Keratinocyte (primary cell): Measurements from ENCODE around the gene ADGRL3. TPM values are rescaled to one million over a fixed set of nuclear protein-coding genes. Genes with fewer than 3 reads are reported as not detected.

ENCODE experiments used
- DNase-seq: peaks from one replicate; pipeline ENCODE4 v3.0.0-alpha.2; 2011; ENCODE audit warnings: low read depth, missing footprints, low spot score
- FAIRE-seq: peaks from 2 replicates; lab custom pipeline; 2011; peaks lifted over from hg19 to GRCh38; lab: Jason Lieb, UNC
- H2AFZ ChIP-seq: 2 replicates; pipeline ENCODE4 v1.6.0; 2012; ENCODE audit warnings: low read length, control low read depth, inconsistent platforms; ENCODE audit not compliant: control insufficient read depth
- H3K27ac ChIP-seq: 2 replicates; pipeline ENCODE4 v1.5.1; 2011; ENCODE audit warnings: low read length; ENCODE audit not compliant: control insufficient read depth, insufficient read depth
- H3K27me3 ChIP-seq: 3 replicates; pipeline ENCODE4 v1.6.0; 2011; ENCODE audit warnings: low read length; ENCODE audit not compliant: control insufficient read depth, insufficient read depth; ENCODE audit errors: extremely low read depth
- H3K36me3 ChIP-seq, 2 experiments: 2 replicates in 1 of 2; 3 replicates in 1 of 2; pipeline ENCODE4 v1.5.1; 2011; ENCODE audit warnings: low read length in 2 of 2, mild to moderate bottlenecking in 1 of 2; ENCODE audit not compliant: control insufficient read depth in 2 of 2, insufficient read depth in 2 of 2; ENCODE audit errors: extremely low read depth in 1 of 2
- H3K4me1 ChIP-seq: 3 replicates; pipeline ENCODE4 v1.5.1; 2011; ENCODE audit warnings: low read length; ENCODE audit not compliant: control insufficient read depth, insufficient read depth; ENCODE audit errors: extremely low read depth
- H3K4me2 ChIP-seq: 3 replicates; pipeline ENCODE4 v1.6.0; 2011; ENCODE audit warnings: low read depth, low read length; ENCODE audit not compliant: control insufficient read depth, insufficient read depth; ENCODE audit errors: extremely low read depth
- H3K4me3 ChIP-seq, 3 experiments: fragments of 200-600 bp in 1 of 3; sonication (generic) in 1 of 3; 2 replicates in 2 of 3; 3 replicates in 1 of 3; pipeline ENCODE4 v1.5.1; 2011 to 2016; ENCODE audit warnings: low read length in 3 of 3, mild to moderate bottlenecking in 3 of 3, control low read depth in 2 of 3, inconsistent platforms in 1 of 3, low read depth in 1 of 3, mixed read lengths in 1 of 3, mixed run types in 1 of 3, moderate library complexity in 1 of 3; ENCODE audit not compliant: control insufficient read depth in 2 of 3, insufficient read depth in 2 of 3; ENCODE audit errors: extremely low read depth in 1 of 3
- H3K79me2 ChIP-seq: 2 replicates; pipeline ENCODE4 v1.6.0; 2012; ENCODE audit warnings: low read length; ENCODE audit not compliant: control insufficient read depth, insufficient read depth
- H3K9ac ChIP-seq: 3 replicates; pipeline ENCODE4 v1.6.0; 2011; ENCODE audit warnings: low read length; ENCODE audit not compliant: control insufficient read depth, insufficient read depth; ENCODE audit errors: extremely low read depth
- H3K9me1 ChIP-seq: 3 replicates; pipeline ENCODE4 v1.6.0; 2011; ENCODE audit warnings: low read length; ENCODE audit not compliant: control insufficient read depth, insufficient read depth; ENCODE audit errors: extremely low read depth
- H3K9me3 ChIP-seq: 2 replicates; pipeline ENCODE4 v1.5.1; 2012; ENCODE audit warnings: low read depth, low read length; ENCODE audit not compliant: control insufficient read depth
- H4K20me1 ChIP-seq: 3 replicates; pipeline ENCODE4 v1.6.0; 2011; ENCODE audit warnings: low read length; ENCODE audit not compliant: control insufficient read depth, insufficient read depth; ENCODE audit errors: extremely low read depth
- EZH2 ChIP-seq: IDR thresholded peaks from one replicate; pipeline ENCODE4 v1.6.1; 2012; ENCODE audit warnings: inconsistent platforms, mild to moderate bottlenecking, low read length, moderate library complexity
- dilution Hi-C: fragments of 300-500 bp; cut with MboI; formaldehyde crosslinking; loops from one replicate; pipeline ENCODE4 v1.7.0; 2020; ENCODE audit warnings: low sequenced_read_pairs; ENCODE audit not compliant: extremely low pct_ligation_motif_present
- polyA plus RNA-seq, 5 experiments: library from polyadenylated mRNA; depleted of rRNA in 3 of 5; stranded (reverse) in 3 of 5; stranded (forward) in 1 of 5; unstranded in 1 of 5; fragments of >200 nt; gene quantifications; 1 replicate in 1 of 5; 2 replicates in 3 of 5; 3 replicates in 1 of 5; pipeline versions ENCODE4 v1.2.1 to v1.2.3, GENCODE V29; 2011 to 2012; ENCODE audit warnings: missing spikeins in 2 of 5, low read depth in 1 of 5, low replicate concordance in 1 of 5
- TF ChIP-seq, protein P1 (sequence below), 3 experiments: IDR thresholded peaks in 1 of 3; conservative IDR thresholded peaks in 1 of 3; optimal IDR thresholded peaks in 1 of 3; 2 replicates in 2 of 3; 3 replicates in 1 of 3; pipeline versions ENCODE3 to v1.5.1; 2011; ENCODE audit warnings: low read length in 3 of 3, mild to moderate bottlenecking in 3 of 3, moderate library complexity in 2 of 3, control low read depth in 1 of 3, inconsistent platforms in 1 of 3; ENCODE audit not compliant: insufficient read depth in 2 of 3; ENCODE audit errors: extremely low read depth in 1 of 3

The ADGRL3 gene
- polyA plus RNA-seq, 1 donor (not counting 4 experiments of a cell fraction or from before 2014, with no cell fraction given), result 0.18 TPM

DNA sequence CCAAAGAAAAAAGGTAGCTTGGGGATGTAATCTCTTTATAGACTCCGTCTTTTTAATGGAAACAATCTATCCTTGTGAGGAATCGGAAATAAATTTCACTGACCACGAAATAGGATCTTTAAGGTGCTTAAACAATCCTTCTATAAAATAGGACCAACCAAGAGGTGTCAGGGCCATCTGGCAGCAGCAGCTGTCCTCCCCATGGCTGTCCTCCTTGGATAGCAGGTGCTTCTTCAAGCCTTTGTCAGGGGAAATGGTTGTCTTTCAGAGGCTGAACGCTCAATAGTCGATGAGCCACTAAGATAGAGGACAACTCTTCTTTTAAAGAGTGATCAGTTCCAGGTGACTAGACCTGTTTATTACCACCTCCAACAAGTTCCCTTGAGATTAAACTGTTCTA lies 231.0 kb downstream of the ADGRL3 start:
- TF ChIP-seq, protein P1, sequence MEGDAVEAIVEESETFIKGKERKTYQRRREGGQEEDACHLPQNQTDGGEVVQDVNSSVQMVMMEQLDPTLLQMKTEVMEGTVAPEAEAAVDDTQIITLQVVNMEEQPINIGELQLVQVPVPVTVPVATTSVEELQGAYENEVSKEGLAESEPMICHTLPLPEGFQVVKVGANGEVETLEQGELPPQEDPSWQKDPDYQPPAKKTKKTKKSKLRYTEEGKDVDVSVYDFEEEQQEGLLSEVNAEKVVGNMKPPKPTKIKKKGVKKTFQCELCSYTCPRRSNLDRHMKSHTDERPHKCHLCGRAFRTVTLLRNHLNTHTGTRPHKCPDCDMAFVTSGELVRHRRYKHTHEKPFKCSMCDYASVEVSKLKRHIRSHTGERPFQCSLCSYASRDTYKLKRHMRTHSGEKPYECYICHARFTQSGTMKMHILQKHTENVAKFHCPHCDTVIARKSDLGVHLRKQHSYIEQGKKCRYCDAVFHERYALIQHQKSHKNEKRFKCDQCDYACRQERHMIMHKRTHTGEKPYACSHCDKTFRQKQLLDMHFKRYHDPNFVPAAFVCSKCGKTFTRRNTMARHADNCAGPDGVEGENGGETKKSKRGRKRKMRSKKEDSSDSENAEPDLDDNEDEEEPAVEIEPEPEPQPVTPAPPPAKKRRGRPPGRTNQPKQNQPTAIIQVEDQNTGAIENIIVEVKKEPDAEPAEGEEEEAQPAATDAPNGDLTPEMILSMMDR (optimal IDR thresholded peaks at IDR 0.05 in 1 of 3, IDR thresholded peaks at IDR 0.05 in 1 of 3, conservative IDR thresholded peaks at IDR 0.05 in 1 of 3; ENCODE audit: extremely low read depth in 1 of 3, insufficient read depth in 2 of 3, low read length in 3 of 3), result no peak
- no peak for TF ChIP-seq EZH2
- no peak overlapping the region for H3K9ac ChIP-seq
- H3K79me2 ChIP-seq, result no peaks in the 10 kb centered on the region
- FAIRE-seq, result no peak
- H3K9me3 ChIP-seq, result no peaks in the 10 kb centered on the region
- no peak overlapping the region for H3K4me3 ChIP-seq
- H3K4me2 ChIP-seq, result no peak overlapping the region
- H3K36me3 ChIP-seq, result no peaks in the 10 kb centered on the region
- no peaks in the 10 kb centered on the region for H3K27me3 ChIP-seq
- H2AFZ ChIP-seq, result no peak overlapping the region
- no peak overlapping the region for H3K27ac ChIP-seq
- dilution Hi-C loops, result no loop called here
- DNase-seq, result no peak
- peaks cover 16% of the 10 kb centered on the region for H3K4me1 ChIP-seq
- H4K20me1 ChIP-seq, result no peaks in the 10 kb centered on the region
- H3K9me1 ChIP-seq, result no peaks in the 10 kb centered on the region

DNA sequence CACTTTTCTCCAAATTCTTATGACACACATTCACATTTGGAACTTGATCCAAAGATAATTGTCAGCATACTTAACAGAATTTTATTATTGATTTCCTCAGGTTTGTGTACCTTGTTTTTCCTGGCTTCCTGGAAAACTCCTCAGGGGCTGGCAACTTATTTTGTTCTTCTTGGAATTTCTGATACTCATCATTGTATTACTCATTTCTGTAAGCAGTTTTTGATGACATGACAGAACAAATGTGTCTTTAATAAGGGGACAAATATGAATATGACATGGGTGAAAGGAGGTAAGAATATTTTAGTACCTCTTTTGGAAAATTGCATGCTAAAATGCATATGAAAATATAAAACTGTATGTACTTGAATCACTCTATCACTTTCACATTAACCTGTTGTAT lies 237.8 kb downstream of the ADGRL3 start:
- dilution Hi-C loops, result no loop called here
- no peaks in the 10 kb centered on the region for H3K36me3 ChIP-seq
- H3K27me3 ChIP-seq, result no peaks in the 10 kb centered on the region
- H4K20me1 ChIP-seq, result no peaks in the 10 kb centered on the region
- no peaks in the 10 kb centered on the region for H3K4me1 ChIP-seq
- no peak overlapping the region for H3K4me2 ChIP-seq
- TF ChIP-seq, protein P1 (optimal IDR thresholded peaks at IDR 0.05 in 1 of 3, IDR thresholded peaks at IDR 0.05 in 1 of 3, conservative IDR thresholded peaks at IDR 0.05 in 1 of 3; ENCODE audit: extremely low read depth in 1 of 3, insufficient read depth in 2 of 3, low read length in 3 of 3), result no peak
- TF ChIP-seq EZH2, result no peak
- H3K4me3 ChIP-seq, result no peak overlapping the region
- H3K9me1 ChIP-seq, result no peaks in the 10 kb centered on the region
- no peak overlapping the region for H3K27ac ChIP-seq
- H3K79me2 ChIP-seq, result no peaks in the 10 kb centered on the region
- H3K9me3 ChIP-seq, result no peaks in the 10 kb centered on the region
- no peak for DNase-seq
- no peak for FAIRE-seq
- peak overlapping the region; percentile 83 for H2AFZ ChIP-seq
- no peak overlapping the region for H3K9ac ChIP-seq
